Sigmoid colon (tissue), 7 donors: ENCODE results near the gene TMEM179. TPM values are rescaled to one million over a fixed set of nuclear protein-coding genes. Genes with fewer than 3 reads are reported as not detected.

Experiments
- DNase-seq: peaks from one replicate; pipeline ENCODE4 v3.0.0-alpha.2; 2019
- H3K27ac ChIP-seq, 4 donors: fragments of 200-600 bp; sonication (generic); one replicate each; pipeline ENCODE4 v1.5.1; 2016 to 2019; ENCODE audit warnings: mild to moderate bottlenecking in 1 of 4
- H3K27me3 ChIP-seq, 3 donors: fragments of 200-600 bp; sonication (generic); one replicate each; pipeline ENCODE4 v1.5.1; 2019; ENCODE audit warnings: mild to moderate bottlenecking in 1 of 3
- H3K36me3 ChIP-seq, 4 donors: fragments of 200-600 bp; sonication (generic); one replicate each; pipeline ENCODE4 v1.5.1; 2016 to 2019
- H3K4me1 ChIP-seq, 4 donors: fragments of 200-600 bp; sonication (generic); one replicate each; pipeline ENCODE4 v1.5.1; 2017 to 2019
- H3K4me3 ChIP-seq, 4 donors: fragments of 200-600 bp; sonication (generic); one replicate each; pipeline ENCODE4 v1.5.1; 2017 to 2019; ENCODE audit warnings: mild to moderate bottlenecking in 2 of 4, moderate library complexity in 1 of 4
- H3K9me3 ChIP-seq, 4 donors: fragments of 200-600 bp in 3 of 4; sonication (generic) in 3 of 4; one replicate each; pipeline versions ENCODE4 v1.5.1 to v1.6.1; 2013 to 2019
- EP300 ChIP-seq, 4 donors: sonication (generic); formaldehyde crosslinking; IDR thresholded peaks; one replicate each; pipeline ENCODE4 v1.6.1; 2017; ENCODE audit warnings: antibody characterized with exemption in 4 of 4
- POLR2A ChIP-seq, 2 donors: fragments of 450-650 bp; IDR thresholded peaks; one replicate each; pipeline ENCODE4 v1.6.1; 2016; ENCODE audit warnings: antibody characterized with exemption in 2 of 2, mild to moderate bottlenecking in 2 of 2, moderate library complexity in 2 of 2
- POLR2AphosphoS5 ChIP-seq, 4 donors: sonication (generic); formaldehyde crosslinking; IDR thresholded peaks; one replicate each; pipeline ENCODE4 v1.6.1; 2017; ENCODE audit warnings: antibody characterized with exemption in 4 of 4
- WGBS, 2 donors: extraction: QIAGEN DNeasy Blood & Tissue Kit; methylation state at CpG; one replicate each; pipeline ENCODE4 v1.1.7; 2013; 5-methylcytosine and 5-hydroxymethylcytosine counted together
- intact Hi-C: fragments of 100-400 bp; cut with DNase I; formaldehyde crosslinking; loops from one replicate; pipeline ENCODE4 v1.15.1; 2023
- polyA plus RNA-seq, 3 donors: library from polyadenylated mRNA; stranded (reverse); fragments of 200-250 nt; gene quantifications; one replicate each; pipeline ENCODE4 v1.2.3, GENCODE V29; 2013
- total RNA-seq, 4 donors: library from RNA; depleted of rRNA; stranded (reverse); fragments of >200 nt; gene quantifications; one replicate each; pipeline ENCODE4 v1.1.0, GENCODE V29; 2016
- TF ChIP-seq, protein P1 (sequence below), 4 experiments: fragments of 450-650 bp in 3 of 4; fragments of 200-600 bp in 1 of 4; IDR thresholded peaks; one replicate each; pipeline ENCODE4 v1.5.1; 2016 to 2019; ENCODE audit warnings: antibody characterized with exemption in 4 of 4, mild to moderate bottlenecking in 3 of 4, moderate library complexity in 2 of 4
- donor health status: healthy with polysubstance abuse.
- donor health status: Bipolar disorder and iron deficiency.
- donor health status: healthy.

Gene TMEM179
- total and polyA plus RNA-seq, 7 donors = 1.4 to 5.4 (median 4.1) TPM; not detected in 2

DNA sequence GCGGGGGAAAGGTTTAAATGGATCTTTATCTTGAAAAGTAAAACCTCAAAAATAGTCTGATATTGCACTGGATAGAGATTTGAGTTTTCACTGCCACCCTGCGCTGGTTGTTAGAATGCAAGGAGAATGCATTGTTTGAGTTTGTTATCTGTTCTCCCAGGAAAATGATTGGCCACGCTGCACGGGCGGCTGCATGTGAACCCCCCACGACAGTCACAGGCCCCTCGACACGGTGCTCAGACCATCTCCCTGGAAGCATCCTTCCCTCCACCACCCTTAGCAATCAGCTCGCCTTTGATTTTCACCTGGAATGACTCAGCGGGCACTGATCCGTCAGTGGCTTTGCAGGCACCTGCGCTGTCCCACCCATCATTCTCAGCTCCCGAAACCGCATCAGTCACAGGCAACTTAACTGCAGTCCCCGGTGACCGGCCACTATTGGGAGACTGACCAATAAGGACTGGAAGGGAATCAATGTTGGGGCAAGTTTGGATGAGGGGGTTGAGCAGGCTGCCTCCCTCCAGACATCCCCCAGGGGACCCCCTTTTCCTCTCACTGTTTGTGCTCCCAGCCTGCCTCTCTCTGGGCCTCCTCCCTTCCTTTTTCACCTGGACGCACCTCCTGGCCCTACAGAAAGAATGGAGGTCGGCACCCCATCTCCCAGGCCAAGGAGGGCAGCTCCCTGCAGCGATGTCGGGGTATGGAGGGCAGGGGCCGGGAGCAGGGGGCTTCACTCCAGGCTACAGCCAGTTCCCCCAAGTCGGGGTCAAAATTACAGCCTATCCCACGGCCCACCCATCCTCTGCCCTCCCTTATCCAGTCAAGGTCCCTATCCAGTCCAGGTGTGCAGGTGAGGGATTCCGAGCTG, 53.5 kb downstream of the TMEM179 start:
- peaks cover 0 to 46% (median 11%) of the 10 kb centered on the region in 3 donors for H3K27me3 ChIP-seq
- peaks cover 0 to 2% (median under 1%) of the 10 kb centered on the region in 4 donors for H3K4me1 ChIP-seq
- no peaks in the 10 kb centered on the region for H3K9me3 ChIP-seq
- WGBS, 2 donors = 58 to 79% methylated on average over 24 of the region's 24 CpGs
- peak; percentile 40 for DNase-seq
- H3K27ac ChIP-seq = no peak overlapping the region
- intact Hi-C loops = no loop called here
- no peaks in the 10 kb centered on the region for H3K36me3 ChIP-seq
- H3K4me3 ChIP-seq = no peak overlapping the region
- TF ChIP-seq POLR2A (IDR thresholded peaks at IDR 0.05) (no peak), POLR2AphosphoS5 (IDR thresholded peaks at IDR 0.05) (no peak), EP300 (IDR thresholded peaks at IDR 0.05) (no peak)
- TF ChIP-seq, protein P1, sequence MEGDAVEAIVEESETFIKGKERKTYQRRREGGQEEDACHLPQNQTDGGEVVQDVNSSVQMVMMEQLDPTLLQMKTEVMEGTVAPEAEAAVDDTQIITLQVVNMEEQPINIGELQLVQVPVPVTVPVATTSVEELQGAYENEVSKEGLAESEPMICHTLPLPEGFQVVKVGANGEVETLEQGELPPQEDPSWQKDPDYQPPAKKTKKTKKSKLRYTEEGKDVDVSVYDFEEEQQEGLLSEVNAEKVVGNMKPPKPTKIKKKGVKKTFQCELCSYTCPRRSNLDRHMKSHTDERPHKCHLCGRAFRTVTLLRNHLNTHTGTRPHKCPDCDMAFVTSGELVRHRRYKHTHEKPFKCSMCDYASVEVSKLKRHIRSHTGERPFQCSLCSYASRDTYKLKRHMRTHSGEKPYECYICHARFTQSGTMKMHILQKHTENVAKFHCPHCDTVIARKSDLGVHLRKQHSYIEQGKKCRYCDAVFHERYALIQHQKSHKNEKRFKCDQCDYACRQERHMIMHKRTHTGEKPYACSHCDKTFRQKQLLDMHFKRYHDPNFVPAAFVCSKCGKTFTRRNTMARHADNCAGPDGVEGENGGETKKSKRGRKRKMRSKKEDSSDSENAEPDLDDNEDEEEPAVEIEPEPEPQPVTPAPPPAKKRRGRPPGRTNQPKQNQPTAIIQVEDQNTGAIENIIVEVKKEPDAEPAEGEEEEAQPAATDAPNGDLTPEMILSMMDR (IDR thresholded peaks at IDR 0.05) = no peak

GRCh38 chr14:104550340-104550860, 54.2 kb downstream of the TMEM179 start:
- TF ChIP-seq EP300 (IDR thresholded peaks at IDR 0.05) = no peak
- no peak for TF ChIP-seq POLR2AphosphoS5 (IDR thresholded peaks at IDR 0.05)
- TF ChIP-seq, protein P1 (IDR thresholded peaks at IDR 0.05) = no peak
- no peak for TF ChIP-seq POLR2A (IDR thresholded peaks at IDR 0.05)
- peak; percentile 28 for DNase-seq
- 79 to 86% methylated on average over 13 of the region's 13 CpGs for WGBS, 2 donors

GRCh38 chr14:104549536-104550339, 54.8 kb downstream of the TMEM179 start:
- intact Hi-C loops = no loop called here
- Histone ChIP-seq H3K9me3 (no peaks in the 10 kb centered on the region), H3K4me1 (peaks cover 0 to 9% (median 3%) of the 10 kb centered on the region in 4 donors), H3K27ac (no peak overlapping the region), H3K4me3 (no peak overlapping the region), H3K36me3 (no peaks in the 10 kb centered on the region), H3K27me3 (peaks cover 0 to 54% (median 18%) of the 10 kb centered on the region in 3 donors)
- TF ChIP-seq POLR2A (IDR thresholded peaks at IDR 0.05) (no peak), EP300 (IDR thresholded peaks at IDR 0.05) (no peak)
- TF ChIP-seq, protein P1 (IDR thresholded peaks at IDR 0.05) = no peak
- WGBS, 2 donors = 81 to 84% methylated on average over 8 of the region's 8 CpGs
- DNase-seq = peak; percentile 30

More at GRCh38 chr14:104550340-104550860, 54.2 kb downstream of the TMEM179 start:
- H3K4me1 ChIP-seq = peaks cover 0 to 9% (median 3%) of the 10 kb centered on the region in 4 donors
- H3K27me3 ChIP-seq = peaks cover 0 to 53% (median 14%) of the 10 kb centered on the region in 3 donors
- H3K36me3 ChIP-seq = no peaks in the 10 kb centered on the region
- H3K27ac ChIP-seq = no peak overlapping the region
- no peaks in the 10 kb centered on the region for H3K9me3 ChIP-seq
- no peak overlapping the region for H3K4me3 ChIP-seq
- intact Hi-C loops = no loop called here

DNA sequence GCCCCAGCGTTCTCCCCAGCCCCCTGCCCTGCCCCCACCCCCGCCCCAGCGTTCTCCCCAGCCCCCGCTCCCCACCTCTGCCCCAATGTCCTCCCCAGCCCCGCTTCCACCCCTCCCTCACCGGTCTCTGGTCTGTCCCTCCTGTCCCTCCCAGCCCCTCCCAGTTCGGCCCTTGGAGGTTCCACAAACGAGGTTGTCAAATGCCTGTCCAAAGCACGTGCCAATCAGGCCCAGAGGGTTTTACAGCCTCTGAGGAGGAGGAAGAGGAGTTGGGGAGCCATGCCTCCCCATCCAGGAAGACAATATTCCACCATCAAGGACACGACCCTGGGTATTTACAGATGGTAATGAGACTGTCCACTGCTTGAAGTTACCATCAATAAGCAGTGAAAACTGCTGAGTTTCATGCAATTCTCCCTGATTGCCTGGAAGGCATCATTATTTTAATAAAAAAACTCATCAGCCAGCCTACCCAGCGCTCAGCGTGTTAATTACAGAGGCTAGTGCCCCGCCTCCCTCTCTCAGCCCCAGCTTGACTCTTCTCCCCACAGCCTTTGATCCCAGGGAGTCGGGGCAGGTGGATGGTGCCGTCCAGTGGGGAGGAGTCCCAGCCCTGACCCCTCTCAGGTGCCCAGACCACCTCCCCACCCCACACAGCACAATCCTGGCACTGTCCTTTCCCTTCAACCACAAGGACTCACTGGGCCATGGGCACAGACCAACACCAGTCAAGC, 55.6 kb downstream of the TMEM179 start:
- intact Hi-C loops = no loop called here
- Histone ChIP-seq H3K4me1 (peaks cover 0 to 9% (median 3%) of the 10 kb centered on the region in 4 donors), H3K36me3 (no peaks in the 10 kb centered on the region), H3K27me3 (peaks cover 0 to 52% (median 18%) of the 10 kb centered on the region in 3 donors), H3K27ac (no peak overlapping the region), H3K4me3 (no peak overlapping the region), H3K9me3 (no peaks in the 10 kb centered on the region)
- 26 to 30% methylated on average over 15 of the region's 15 CpGs for WGBS, 2 donors
- DNase-seq = peak; percentile 21
- TF ChIP-seq EP300 (IDR thresholded peaks at IDR 0.05) (no peak), POLR2A (IDR thresholded peaks at IDR 0.05) (no peak), POLR2AphosphoS5 (IDR thresholded peaks at IDR 0.05) (no peak)
- TF ChIP-seq, protein P1 (IDR thresholded peaks at IDR 0.05) = no peak
